Muscle layer of colon (tissue), 2 donors: ENCODE data around the gene GTF2A2.
"Not testable (repeated sequence)": the region's sequence is repeated elsewhere in the genome, so short reads cannot be mapped to it uniquely, and the experiment has no call there.

Experiments
- H3K27ac ChIP-seq: one replicate; pipeline ENCODE4 v1.7.0; 2013; ENCODE audit warnings: low read depth, mild to moderate bottlenecking, low read length, moderate library complexity
- H3K27me3 ChIP-seq, 2 donors: one replicate each; pipeline ENCODE4 v1.7.0; 2013; ENCODE audit warnings: low read length in 2 of 2, mild to moderate bottlenecking in 2 of 2; ENCODE audit not compliant: insufficient read depth in 2 of 2, control insufficient read depth in 1 of 2
- H3K36me3 ChIP-seq: one replicate; pipeline ENCODE4 v1.7.0; 2013; ENCODE audit warnings: mild to moderate bottlenecking, low read length; ENCODE audit not compliant: insufficient read depth
- H3K4me1 ChIP-seq: one replicate; pipeline ENCODE4 v1.7.0; 2013; ENCODE audit warnings: mild to moderate bottlenecking, low read length; ENCODE audit not compliant: insufficient read depth
- H3K4me3 ChIP-seq, 2 donors: one replicate each; pipeline ENCODE4 v1.7.0; 2013; ENCODE audit warnings: low read length in 2 of 2, low read depth in 1 of 2, mild to moderate bottlenecking in 1 of 2, moderate library complexity in 1 of 2
- H3K9ac ChIP-seq: one replicate; pipeline ENCODE4 v1.7.0; 2013; ENCODE audit warnings: low read length
- H3K9me3 ChIP-seq: one replicate; pipeline ENCODE4 v1.7.0; 2013; ENCODE audit warnings: mild to moderate bottlenecking, low read length
- donor health status: abdominal sarcoma.
- donor health status: Adenocarcinoma of cecum.

GTF2A2 gene, protein sequence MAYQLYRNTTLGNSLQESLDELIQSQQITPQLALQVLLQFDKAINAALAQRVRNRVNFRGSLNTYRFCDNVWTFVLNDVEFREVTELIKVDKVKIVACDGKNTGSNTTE

DNA sequence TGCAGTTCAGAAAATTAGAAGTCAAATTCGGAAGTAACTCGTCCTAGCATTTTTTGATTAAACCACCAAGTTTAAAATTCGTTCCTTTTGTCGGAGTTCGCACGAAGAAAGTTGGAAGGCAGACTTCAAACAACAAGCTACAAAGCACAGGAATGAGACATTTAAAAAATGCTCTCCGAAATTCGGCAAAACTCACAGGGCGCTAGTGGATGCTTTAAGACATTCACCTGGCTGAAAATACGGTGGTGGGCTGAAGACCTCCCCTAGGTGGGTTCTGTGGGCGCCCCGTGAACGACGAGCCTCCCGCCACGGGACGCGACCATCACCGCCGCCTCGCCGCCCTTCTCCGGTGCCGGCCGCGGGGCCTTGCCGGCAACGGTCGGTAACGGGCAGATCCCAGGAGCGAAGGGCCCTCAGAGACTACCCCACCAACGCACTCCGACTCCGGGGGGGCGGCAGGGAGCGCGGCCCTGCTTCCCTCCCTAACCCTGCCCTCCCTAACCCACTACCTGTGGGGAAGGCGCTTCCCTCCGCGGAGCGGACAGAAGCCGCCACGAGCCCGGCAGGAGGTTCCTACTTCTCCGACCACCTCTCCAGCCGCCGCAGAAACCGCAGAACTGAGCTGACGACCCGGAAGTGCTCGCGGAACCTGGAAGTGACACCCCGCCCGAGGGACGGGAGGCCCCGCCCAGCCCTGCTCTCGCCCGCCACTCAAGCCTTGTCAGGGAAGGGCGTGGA is at the start of gene GTF2A2:
GTF2A2 (minus strand) TSS at position 619 of the 738 bp plus-strand sequence. CDS start 5,238 bp downstream, outside the sequence.
- H3K4me1 ChIP-seq: peaks cover 19% of the 10 kb centered on the region
- peak within 1 kb of the TSS; percentile 13 for H3K9ac ChIP-seq
- no peaks in the 10 kb centered on the region for H3K27me3 ChIP-seq
- H3K36me3 ChIP-seq: peaks cover 7% of the 10 kb centered on the region
- H3K4me3 ChIP-seq: peak within 1 kb of the TSS; percentile 82 to 91
- peak within 1 kb of the TSS; percentile 92 for H3K27ac ChIP-seq
- no peaks in the 10 kb centered on the region for H3K9me3 ChIP-seq

DNA sequence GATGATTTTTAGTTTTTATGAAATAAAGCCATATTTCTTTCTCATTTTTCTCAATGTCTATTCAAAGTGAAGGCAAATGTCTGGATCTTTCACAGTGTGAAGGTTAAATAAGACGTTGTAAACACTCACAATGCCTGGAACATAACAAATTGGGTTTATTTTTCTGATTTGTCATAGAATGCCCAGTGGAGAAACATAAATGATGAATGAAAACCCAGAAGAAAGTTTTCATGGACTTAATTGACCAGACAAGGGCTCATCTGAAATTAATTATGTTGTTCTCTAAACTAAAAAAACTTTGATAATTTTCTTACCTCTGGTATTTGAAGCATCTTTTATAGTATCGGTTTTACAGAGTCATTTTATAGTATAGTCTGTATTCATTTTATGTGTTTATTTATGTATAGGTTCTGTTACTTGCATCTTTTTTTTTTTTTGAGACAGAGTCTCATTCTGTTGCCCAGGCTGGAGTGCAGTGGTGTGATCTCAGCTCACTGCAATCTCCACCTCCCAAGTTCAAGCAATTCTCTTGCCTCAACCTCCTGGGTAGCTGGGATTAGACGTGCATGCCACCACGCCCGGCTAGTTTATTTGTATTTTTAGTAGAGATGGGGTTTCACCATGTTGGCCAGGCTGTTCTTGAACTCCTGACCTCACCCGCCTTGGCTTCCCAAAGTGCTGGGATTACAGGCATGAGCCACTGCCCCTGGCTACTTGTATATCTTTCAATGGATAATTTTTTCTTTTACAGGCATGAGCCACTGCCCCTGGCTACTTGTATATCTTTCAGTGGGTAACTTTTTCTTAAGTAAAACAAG is 46.9 kb upstream of the GTF2A2 start:
- no peaks in the 10 kb centered on the region for H3K36me3 ChIP-seq
- no peaks in the 10 kb centered on the region for H3K4me1 ChIP-seq
- no peaks in the 10 kb centered on the region for H3K27me3 ChIP-seq
- H3K9ac ChIP-seq: no peak overlapping the region
- no peaks in the 10 kb centered on the region for H3K9me3 ChIP-seq
- no peak overlapping the region for H3K27ac ChIP-seq
- H3K4me3 ChIP-seq: no peak overlapping the region

DNA sequence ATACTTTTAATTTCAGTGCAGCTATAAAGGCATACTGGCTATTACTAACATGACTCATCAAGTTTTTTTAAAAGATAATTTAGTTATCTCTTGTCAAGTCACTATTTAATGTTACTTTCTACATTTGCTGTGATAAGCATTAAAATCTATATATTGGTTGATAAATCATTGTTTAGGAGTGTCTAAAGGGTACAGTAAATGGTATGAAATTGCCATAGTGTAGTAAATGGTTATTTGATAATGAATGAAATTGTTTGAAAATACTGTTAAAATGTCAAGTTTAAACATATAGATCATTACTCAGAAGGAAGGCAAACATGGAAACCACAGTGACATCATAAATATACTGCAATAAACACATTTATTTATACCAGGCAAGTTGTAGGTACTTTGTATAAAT is 45.0 kb upstream of the GTF2A2 start:
- Histone ChIP-seq H3K27ac (no peak overlapping the region), H3K9ac (no peak overlapping the region), H3K27me3 (no peaks in the 10 kb centered on the region), H3K9me3 (no peaks in the 10 kb centered on the region), H3K4me3 (no peak overlapping the region), H3K4me1 (no peaks in the 10 kb centered on the region), H3K36me3 (no peaks in the 10 kb centered on the region)

DNA sequence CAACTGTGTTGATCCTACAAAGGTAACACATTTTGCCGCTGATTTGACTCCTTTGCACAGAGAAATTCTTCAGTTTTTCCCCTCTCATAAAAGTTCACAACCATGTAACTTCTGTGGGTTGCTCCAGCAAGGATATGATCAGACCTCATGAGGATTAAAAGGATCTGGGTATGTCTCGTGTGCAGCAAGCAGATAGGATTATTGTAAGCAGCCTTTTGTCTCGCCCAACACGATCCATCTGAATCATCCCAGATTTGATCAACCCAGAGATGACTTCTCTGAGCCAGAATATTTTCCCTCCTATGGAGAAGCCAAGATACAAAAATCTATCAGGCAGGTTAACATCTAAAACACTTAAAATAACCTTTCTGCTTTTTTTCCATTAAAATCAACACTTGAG is 44.6 kb upstream of the GTF2A2 start:
- Histone ChIP-seq H3K36me3 (no peaks in the 10 kb centered on the region), H3K9ac (no peak overlapping the region), H3K9me3 (no peaks in the 10 kb centered on the region), H3K4me3 (no peak overlapping the region), H3K4me1 (no peaks in the 10 kb centered on the region), H3K27ac (no peak overlapping the region), H3K27me3 (no peaks in the 10 kb centered on the region)

DNA sequence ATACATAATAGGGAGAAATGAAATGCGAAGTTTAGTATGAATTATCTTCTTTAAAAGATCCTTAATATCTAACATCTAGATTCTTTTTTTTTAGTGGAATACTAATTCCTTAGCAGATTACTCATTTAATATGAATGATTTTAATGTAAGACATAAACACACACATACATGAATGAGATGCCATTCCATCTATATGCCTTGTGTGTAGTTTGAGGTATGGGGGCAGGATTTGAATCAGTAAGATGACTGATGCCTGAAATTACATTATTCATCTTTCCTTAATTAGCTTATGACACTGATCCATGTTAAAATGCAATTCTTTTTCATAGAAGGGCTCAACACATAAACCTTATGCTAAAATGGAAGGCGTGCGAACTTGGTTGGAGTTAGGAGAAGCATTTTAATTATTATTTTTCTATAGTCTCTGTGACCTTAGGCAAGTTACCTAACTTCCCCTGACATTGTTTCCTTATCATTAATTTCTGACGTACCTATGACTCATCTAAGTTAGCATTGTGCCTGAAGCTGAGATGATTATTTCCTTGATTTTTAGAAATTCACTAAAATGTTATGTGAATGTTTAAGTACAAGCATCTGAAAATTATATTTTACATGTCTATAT is 42.6 kb upstream of the GTF2A2 start:
- Histone ChIP-seq H3K9me3 (no peaks in the 10 kb centered on the region), H3K4me3 (no peak overlapping the region), H3K9ac (no peak overlapping the region), H3K27me3 (no peaks in the 10 kb centered on the region), H3K27ac (no peak overlapping the region), H3K36me3 (no peaks in the 10 kb centered on the region), H3K4me1 (no peaks in the 10 kb centered on the region)

DNA sequence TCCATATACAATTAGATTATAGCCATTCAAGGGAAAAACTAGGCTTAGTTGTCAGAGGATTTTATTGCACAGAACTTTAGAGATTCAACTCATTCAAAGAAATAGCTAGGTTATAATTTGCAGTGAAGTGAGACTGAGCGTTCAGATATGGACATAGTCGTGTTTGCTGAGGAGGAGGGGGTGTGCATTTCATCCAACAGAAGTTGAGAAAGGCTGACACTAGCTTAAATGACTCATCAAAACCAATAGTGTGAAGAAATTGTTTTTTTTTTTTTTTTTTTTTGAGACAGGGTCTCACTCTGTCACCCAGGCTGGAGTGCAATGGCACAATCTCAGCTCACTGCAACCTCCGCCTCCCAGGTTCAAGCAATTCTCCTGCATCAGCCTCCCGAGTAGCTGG is 40.8 kb upstream of the GTF2A2 start:
- H3K4me1 ChIP-seq, H3K9ac ChIP-seq, H3K27ac ChIP-seq, H3K9me3 ChIP-seq, H3K4me3 ChIP-seq, H3K36me3 ChIP-seq, H3K27me3 ChIP-seq: not testable (repeated sequence)

DNA sequence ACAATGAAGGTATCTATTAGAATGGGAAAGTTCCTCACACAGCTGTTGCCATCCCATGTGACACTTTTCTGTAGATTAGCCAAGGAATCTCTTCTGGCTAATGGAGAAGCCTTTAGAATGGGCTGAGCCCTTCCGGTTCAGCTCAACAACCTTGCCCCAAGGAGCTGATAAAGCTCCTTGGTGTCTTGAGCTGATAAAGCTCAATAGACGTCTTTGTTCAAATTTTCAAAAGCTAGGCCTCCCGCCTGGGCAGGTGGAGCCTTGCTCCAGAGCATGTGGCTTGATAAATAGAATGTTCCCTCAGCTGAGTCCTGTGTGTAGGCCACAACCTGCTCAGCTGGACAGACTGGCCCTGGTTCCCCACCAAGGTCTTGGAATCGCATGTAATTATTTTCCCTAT is 39.0 kb upstream of the GTF2A2 start:
- Histone ChIP-seq H3K9me3 (no peaks in the 10 kb centered on the region), H3K27me3 (no peaks in the 10 kb centered on the region), H3K9ac (no peak overlapping the region), H3K27ac (no peak overlapping the region), H3K4me3 (no peak overlapping the region), H3K4me1 (no peaks in the 10 kb centered on the region), H3K36me3 (no peaks in the 10 kb centered on the region)

DNA sequence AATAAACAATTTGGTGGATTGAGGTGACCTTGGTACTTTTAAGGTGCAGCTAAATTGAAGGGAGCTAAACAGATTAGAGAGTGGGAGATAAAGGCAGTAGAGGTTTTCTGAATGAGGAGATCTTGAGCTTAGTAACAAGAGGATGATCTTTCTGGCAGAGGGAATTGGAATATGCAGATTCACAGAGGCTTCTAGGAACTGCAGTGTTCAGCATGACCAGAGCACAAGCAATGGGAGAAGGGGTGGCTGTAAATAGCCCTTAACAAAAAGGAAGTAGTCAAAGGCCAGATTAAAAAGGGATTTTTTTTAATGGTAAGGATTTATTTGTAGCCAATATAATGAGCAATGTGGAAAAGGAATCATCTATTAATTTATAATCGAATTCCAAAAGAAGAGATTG is 37.5 kb upstream of the GTF2A2 start:
- H3K4me3 ChIP-seq: no peak overlapping the region
- H3K9ac ChIP-seq: no peak overlapping the region
- no peaks in the 10 kb centered on the region for H3K9me3 ChIP-seq
- H3K36me3 ChIP-seq: no peaks in the 10 kb centered on the region
- peaks cover 3% of the 10 kb centered on the region for H3K4me1 ChIP-seq
- no peak overlapping the region for H3K27ac ChIP-seq
- no peaks in the 10 kb centered on the region for H3K27me3 ChIP-seq

DNA sequence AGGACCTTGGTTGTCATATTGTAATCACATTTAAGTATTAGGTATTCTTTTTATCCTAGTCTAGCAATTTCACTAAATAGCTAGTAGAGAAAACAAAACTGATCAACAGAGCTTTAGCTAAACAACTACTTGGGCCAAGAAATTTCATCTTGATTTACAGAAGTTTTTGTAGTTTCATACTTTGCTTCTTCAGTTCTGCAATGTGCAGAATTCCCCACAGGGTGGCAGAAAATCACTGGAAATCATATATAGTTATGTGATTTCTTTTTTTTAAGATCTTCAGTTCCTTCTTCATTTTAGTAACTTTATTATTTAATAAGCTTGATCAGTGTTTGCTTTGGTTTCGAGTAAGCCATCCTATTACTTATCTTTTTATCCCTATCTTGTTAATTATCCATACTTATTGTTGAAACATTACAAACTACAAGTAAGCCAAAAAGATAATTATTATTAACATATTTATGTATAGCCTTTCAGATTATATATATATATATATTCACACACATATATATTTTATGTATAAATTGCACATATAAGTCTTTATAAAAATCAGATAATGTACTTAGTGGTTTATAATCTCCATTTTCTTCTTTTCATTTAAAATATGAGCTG is 34.0 kb upstream of the GTF2A2 start:
- no peak overlapping the region for H3K27ac ChIP-seq
- H3K36me3 ChIP-seq: peaks cover 3% of the 10 kb centered on the region
- H3K9ac ChIP-seq: no peak overlapping the region
- H3K9me3 ChIP-seq: no peaks in the 10 kb centered on the region
- no peak overlapping the region for H3K4me3 ChIP-seq
- peaks cover 19% of the 10 kb centered on the region for H3K4me1 ChIP-seq
- H3K27me3 ChIP-seq: no peaks in the 10 kb centered on the region

DNA sequence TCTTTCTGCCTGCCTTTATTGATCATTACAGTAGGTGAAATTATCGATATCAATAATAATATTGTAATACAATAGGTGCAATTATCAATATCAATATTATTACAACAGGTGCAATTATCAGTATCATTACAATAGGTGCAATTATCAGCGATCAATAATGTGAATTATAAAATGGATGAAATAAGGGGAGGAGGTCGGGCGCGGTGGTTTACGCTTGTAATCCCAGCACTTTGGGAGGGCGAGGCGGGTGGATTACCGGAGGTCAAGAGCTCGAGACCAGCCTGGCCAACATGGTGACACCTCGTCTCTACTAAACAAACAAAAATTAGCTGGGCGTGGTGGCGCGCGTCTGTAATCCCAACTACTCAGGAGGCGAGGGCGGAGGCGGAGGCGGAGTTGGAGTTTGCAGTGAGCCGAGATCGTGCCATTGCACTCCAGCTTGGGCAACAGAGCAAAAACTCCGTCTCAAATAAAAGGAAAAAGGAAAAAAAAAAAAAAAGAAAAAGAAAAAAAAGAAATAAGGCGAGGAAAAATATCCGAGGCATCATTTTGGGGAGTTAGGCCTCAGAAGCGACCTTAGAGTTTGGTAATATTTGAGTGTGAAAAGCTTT is 32.4 kb upstream of the GTF2A2 start:
- Histone ChIP-seq H3K9ac (peak overlapping the region; percentile 50), H3K27ac (peak overlapping the region; percentile 97), H3K4me1 (peaks cover 23% of the 10 kb centered on the region), H3K27me3 (no peaks in the 10 kb centered on the region), H3K4me3 (peak overlapping the region; percentile 69 to 80), H3K9me3 (no peaks in the 10 kb centered on the region), H3K36me3 (peaks cover 4% of the 10 kb centered on the region)
